Stomach (tissue), 9 donors: Measurements from ENCODE around the gene LRRC4C. TPM values are rescaled to one million over a fixed set of nuclear protein-coding genes. Genes with fewer than 3 reads are reported as not detected.

Source experiments
- DNase-seq, 2 donors: peaks; one replicate each; pipeline versions ENCODE4 v3.0.0 to v3.0.0-alpha.2; 2013 to 2019
- H3K27ac ChIP-seq, 5 donors: fragments of 200-600 bp in 4 of 5; sonication (generic) in 4 of 5; one replicate each; pipeline ENCODE4 v1.5.1; 2013 to 2019; ENCODE audit warnings: mild to moderate bottlenecking in 1 of 5, moderate library complexity in 1 of 5
- H3K27me3 ChIP-seq, 3 donors: fragments of 200-600 bp; sonication (generic); one replicate each; pipeline ENCODE4 v1.5.1; 2017 to 2019; ENCODE audit warnings: mixed run types in 1 of 3
- H3K36me3 ChIP-seq, 4 donors: fragments of 200-600 bp; sonication (generic); 1 replicate in 3 of 4; 2 replicates in 1 of 4; pipeline ENCODE4 v1.5.1; 2016 to 2019
- H3K4me1 ChIP-seq, 4 donors: fragments of 200-600 bp; sonication (generic); one replicate each; pipeline ENCODE4 v1.5.1; 2016 to 2019
- H3K4me3 ChIP-seq, 4 donors: fragments of 200-600 bp; sonication (generic) in 3 of 4; one replicate each; pipeline ENCODE4 v1.5.1; 2016 to 2019; ENCODE audit warnings: mild to moderate bottlenecking in 1 of 4
- H3K9me3 ChIP-seq, 4 donors: fragments of 200-600 bp; sonication (generic); one replicate each; pipeline ENCODE4 v1.5.1; 2016 to 2019
- CTCF ChIP-seq, 7 experiments: fragments of 450-650 bp in 4 of 7; fragments of 200-600 bp in 3 of 7; sonication (generic) in 3 of 7; IDR thresholded peaks; one replicate each; pipeline ENCODE4 v1.5.1; 2016 to 2019; ENCODE audit warnings: antibody characterized with exemption in 7 of 7, control low read depth in 2 of 7, mild to moderate bottlenecking in 1 of 7
- EP300 ChIP-seq: sonication (generic); formaldehyde crosslinking; IDR thresholded peaks from one replicate; pipeline ENCODE4 v1.6.1; 2017; ENCODE audit warnings: antibody characterized with exemption
- POLR2A ChIP-seq, 4 donors: fragments of 450-650 bp; IDR thresholded peaks; one replicate each; pipeline ENCODE4 v1.6.1; 2016; ENCODE audit warnings: antibody characterized with exemption in 4 of 4, control low read depth in 2 of 4, mild to moderate bottlenecking in 1 of 4, moderate library complexity in 1 of 4
- POLR2AphosphoS5 ChIP-seq, 3 donors: sonication (generic); formaldehyde crosslinking; IDR thresholded peaks; one replicate each; pipeline ENCODE4 v1.6.1; 2016; ENCODE audit warnings: antibody characterized with exemption in 3 of 3
- WGBS, 5 donors: extraction: QIAGEN DNeasy Blood & Tissue Kit in 3 of 5; methylation state at CpG; one replicate each; pipeline versions ENCODE4 v1.1.5 to v1.1.7; 2013 to 2018; 5-methylcytosine and 5-hydroxymethylcytosine counted together
- intact Hi-C: fragments of 100-400 bp; cut with DNase I; formaldehyde crosslinking; loops from one replicate; pipeline ENCODE4 v1.15.1; 2023; ENCODE audit warnings: low total_unique reads
- polyA plus RNA-seq, 3 donors: library from polyadenylated mRNA; stranded (reverse); fragments of 200-250 nt; gene quantifications; one replicate each; pipeline ENCODE4 v1.2.3, GENCODE V29; 2013
- total RNA-seq, 5 donors: library from RNA; depleted of rRNA; stranded (reverse); fragments of >200 nt; gene quantifications; one replicate each; pipeline versions ENCODE4 v1.1.0 to v1.2.3, GENCODE V29; 2014 to 2016
- donor health status: healthy with polysubstance abuse.
- donor health status: Bipolar disorder and iron deficiency.
- donor health status: healthy.

LRRC4C gene
- total and polyA plus RNA-seq, 8 donors, result 0.31 to 3.3 (median 0.45) TPM; not detected in 4

DNA sequence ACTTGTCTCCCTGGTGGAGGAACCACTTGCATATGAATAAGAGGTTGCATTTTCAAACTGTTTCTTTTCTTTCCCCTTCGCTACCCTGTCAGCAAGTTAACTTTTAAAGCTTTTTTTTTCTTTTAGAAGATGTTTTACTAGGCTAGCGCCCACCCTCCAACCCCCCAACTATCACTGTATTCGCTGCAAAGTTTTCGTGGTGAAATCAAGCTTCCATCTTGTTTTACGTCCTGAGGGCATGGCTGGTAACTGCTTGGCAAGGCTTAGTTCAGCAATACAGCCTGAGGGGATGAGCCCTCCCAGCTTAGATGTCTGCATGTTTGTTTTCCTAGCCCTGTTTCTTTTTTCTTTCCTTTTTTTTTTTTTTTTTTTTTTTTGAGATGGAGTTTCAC is 1359.3 kb downstream of the LRRC4C start:
- no peak for DNase-seq
- intact Hi-C loops, result no loop called here
- no peak overlapping the region for H3K4me3 ChIP-seq
- 83 to 87% (median 85%) methylated on average over 5 of the region's 5 CpGs for WGBS, 5 donors
- no peaks in the 10 kb centered on the region for H3K27me3 ChIP-seq
- no peaks in the 10 kb centered on the region for H3K36me3 ChIP-seq
- no peaks in the 10 kb centered on the region for H3K9me3 ChIP-seq
- H3K27ac ChIP-seq, result no peak overlapping the region
- TF ChIP-seq CTCF (IDR thresholded peaks at IDR 0.05) (no peak), POLR2AphosphoS5 (IDR thresholded peaks at IDR 0.05) (no peak), EP300 (no peak), POLR2A (IDR thresholded peaks at IDR 0.05) (no peak)
- no peaks in the 10 kb centered on the region for H3K4me1 ChIP-seq

- intact Hi-C loops, result no loop called here
- no peak for TF ChIP-seq POLR2AphosphoS5 (IDR thresholded peaks at IDR 0.05)
- TF ChIP-seq POLR2A (IDR thresholded peaks at IDR 0.05), result no peak
- no peak for TF ChIP-seq EP300
- no peak for TF ChIP-seq CTCF (IDR thresholded peaks at IDR 0.05)
- H3K27me3 ChIP-seq, result no peaks in the 10 kb centered on the region
- H3K36me3 ChIP-seq, result no peaks in the 10 kb centered on the region
- DNase-seq, result no peak
- H3K4me1 ChIP-seq, result no peaks in the 10 kb centered on the region
- WGBS, 5 donors, result 63 to 77% (median 68%) methylated on average over 13 of the region's 13 CpGs
- H3K27ac ChIP-seq, result no peak overlapping the region
- no peak overlapping the region for H3K4me3 ChIP-seq
- no peaks in the 10 kb centered on the region for H3K9me3 ChIP-seq
Measured at GRCh38 chr11:40099426-40100161, 1359.9 kb downstream of the LRRC4C start.

DNA sequence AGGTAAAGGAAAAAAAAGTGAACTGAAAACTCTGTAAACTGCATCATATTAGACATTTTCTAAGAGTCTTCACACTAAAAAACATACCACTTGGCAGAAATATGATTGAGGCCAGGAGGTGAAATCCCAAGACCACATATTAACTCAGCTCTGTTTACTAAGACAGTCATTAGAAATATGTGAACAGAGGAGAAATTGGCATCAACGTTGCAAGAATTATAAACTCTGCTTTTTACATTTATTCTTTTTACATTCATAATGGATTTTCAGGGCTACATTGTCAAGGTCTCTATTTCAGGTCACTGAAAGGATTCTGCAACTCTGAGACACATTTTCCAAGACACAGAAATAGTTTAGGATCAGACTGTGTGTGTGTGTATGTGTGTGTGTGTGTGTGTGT is 1364.0 kb downstream of the LRRC4C start:
- intact Hi-C loops, result no loop called here
- Histone ChIP-seq H3K4me1 (no peaks in the 10 kb centered on the region), H3K9me3 (no peaks in the 10 kb centered on the region), H3K36me3 (no peaks in the 10 kb centered on the region), H3K27me3 (no peaks in the 10 kb centered on the region), H3K4me3 (no peak overlapping the region), H3K27ac (no peak overlapping the region)
- TF ChIP-seq CTCF (IDR thresholded peaks at IDR 0.05) (no peak), POLR2AphosphoS5 (IDR thresholded peaks at IDR 0.05) (no peak), EP300 (no peak)
- DNase-seq, result peak in 1 of 2 donors; percentile 17
- 43 to 69% (median 56%) methylated on average over 1 of the region's 1 CpG for WGBS, 5 donors

DNA sequence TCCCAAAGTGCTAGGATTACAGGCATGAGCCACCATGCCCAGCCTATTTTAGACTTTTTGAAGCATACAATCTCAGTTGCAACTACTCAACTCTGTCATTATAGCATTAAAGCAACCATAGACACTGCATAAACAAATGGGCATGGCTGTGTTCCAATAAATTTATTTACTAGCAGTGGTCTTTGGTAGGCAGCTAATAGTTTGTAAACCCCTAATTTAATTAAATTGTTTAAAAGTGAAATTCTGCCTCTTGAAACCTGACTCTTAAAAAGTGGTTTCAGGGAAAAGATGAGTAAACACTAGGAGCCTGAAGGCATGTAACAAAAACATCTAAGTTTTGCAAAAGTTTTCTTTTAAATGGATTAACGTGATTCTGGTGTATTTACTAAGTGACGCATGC is 1364.5 kb downstream of the LRRC4C start:
- 64 to 74% (median 69%) methylated on average over 2 of the region's 2 CpGs for WGBS, 5 donors
- Histone ChIP-seq H3K4me1 (no peaks in the 10 kb centered on the region), H3K36me3 (no peaks in the 10 kb centered on the region), H3K9me3 (no peaks in the 10 kb centered on the region), H3K27ac (no peak overlapping the region), H3K4me3 (no peak overlapping the region), H3K27me3 (no peaks in the 10 kb centered on the region)
- TF ChIP-seq POLR2AphosphoS5 (IDR thresholded peaks at IDR 0.05) (no peak), POLR2A (IDR thresholded peaks at IDR 0.05) (no peak), CTCF (IDR thresholded peaks at IDR 0.05) (no peak), EP300 (no peak)
- no peak for DNase-seq
- intact Hi-C loops, result no loop called here
